Stimulated activated CD8-positive, alpha-beta memory T cell treated with anti-CD3 and anti-CD28 coated beads, Interleukin-7, amount 100 ng/mL, for 48 hours (primary cell): Measurements from ENCODE around the gene RHBDF1.
A peak's percentile ranks its signal among the peaks of the same experiment; 100 is the strongest.
"Not testable (repeated sequence)": the region's sequence is repeated elsewhere in the genome, so short reads cannot be mapped to it uniquely, and the experiment has no call there.

Source experiments
- DNase-seq, 2 donors: peaks; one replicate each; pipeline ENCODE4 v3.0.0-alpha.2; 2020; ENCODE audit warnings: low read depth in 1 of 2; ENCODE audit errors: extremely low read depth in 1 of 2

Gene RHBDF1

GRCh38 chr16:38941-39892 lies 33.2 kb downstream of the RHBDF1 start:
- DNase-seq = peak; percentile 15 to 44

- not testable (repeated sequence) for DNase-seq
Measured at GRCh38 chr16:38206-38605, 34.2 kb downstream of the RHBDF1 start.

GRCh38 chr16:37511-37910 lies 34.9 kb downstream of the RHBDF1 start:
- DNase-seq = no peak

- no peak for DNase-seq
Measured at GRCh38 chr16:36336-36984, 36.0 kb downstream of the RHBDF1 start.

- DNase-seq = no peak
Measured at GRCh38 chr16:35678-36305, 36.6 kb downstream of the RHBDF1 start.

- DNase-seq = no peak
Measured at GRCh38 chr16:35011-35677, 37.3 kb downstream of the RHBDF1 start.

- no peak for DNase-seq
Measured at GRCh38 chr16:34648-34987, 37.8 kb downstream of the RHBDF1 start.

- DNase-seq = no peak
Measured at GRCh38 chr16:33877-34647, 38.4 kb downstream of the RHBDF1 start.

GRCh38 chr16:33154-33876 lies 39.1 kb downstream of the RHBDF1 start:
- DNase-seq = not testable (repeated sequence)

- DNase-seq = not testable (repeated sequence)
Measured at GRCh38 chr16:30627-31026, 41.8 kb downstream of the RHBDF1 start.

GRCh38 chr16:25926-26348 lies 46.5 kb downstream of the RHBDF1 start:
- DNase-seq = not testable (repeated sequence)

- DNase-seq = not testable (repeated sequence)
Measured at GRCh38 chr16:24151-24550, 48.3 kb downstream of the RHBDF1 start.

GRCh38 chr16:20886-21285 lies 51.5 kb downstream of the RHBDF1 start:
- not testable (repeated sequence) for DNase-seq

GRCh38 chr16:17062-17765 lies 55.2 kb downstream of the RHBDF1 start:
- not testable (repeated sequence) for DNase-seq

GRCh38 chr16:10772-11171 lies 61.7 kb downstream of the RHBDF1 start:
- peak; percentile 66 to 92 for DNase-seq

- DNase-seq = no peak
Measured at GRCh38 chr16:9903-10665, 62.3 kb downstream of the RHBDF1 start.
